PC-3 (cell line): ENCODE measurements around the gene GBX2. TPM values are rescaled to one million over a fixed set of nuclear protein-coding genes. Genes with fewer than 3 reads are reported as not detected.

Experiments used
- ATAC-seq: fragments of 200-7000 bp; cut with Tn5 transposase; 2 replicates; pipeline ENCODE4 v1.9.1; 2020; ENCODE audit warnings: mild to moderate bottlenecking, moderate library complexity
- BruUV-seq: library from RNA; stranded (reverse); fragments of 400-500 nt; replicated peaks from 2 replicates; lab custom pipeline; 2021; lab: Mats Ljungman, UMichigan
- CTCF ChIA-PET: fragments of 300-600 bp; sonication (Branson Sonifier 250); formaldehyde crosslinking; loops from one replicate; lab custom pipeline; 2022; ENCODE audit warnings: antibody characterized with exemption; lab: Charles Lee
- POLR2A ChIA-PET: fragments of 300-600 bp; sonication (Branson Sonifier 250); formaldehyde crosslinking; loops from one replicate; lab custom pipeline; 2022; ENCODE audit warnings: antibody characterized with exemption; ENCODE audit not compliant: unreplicated experiment; lab: Charles Lee
- DNase-seq: peaks from one replicate; pipeline ENCODE4 v3.0.0-alpha.2; 2015
- H2AFZ ChIP-seq: fragments of 300-600 bp; sonication (generic); 2 replicates; pipeline ENCODE4 v1.6.0; 2016; ENCODE audit warnings: antibody characterized with exemption, low read length
- H3F3A ChIP-seq: fragments of 300-600 bp; sonication (generic); one replicate; pipeline ENCODE4 v1.6.0; 2017; ENCODE audit warnings: antibody characterized with exemption, low read length, control low read depth, mild to moderate bottlenecking; ENCODE audit not compliant: unreplicated experiment
- H3K27ac ChIP-seq: fragments of 300-600 bp; sonication (generic); 2 replicates; pipeline ENCODE4 v1.5.1; 2016; ENCODE audit warnings: mild to moderate bottlenecking, low read length
- H3K27me3 ChIP-seq: fragments of 300-600 bp; sonication (generic); 2 replicates; pipeline ENCODE4 v1.6.1; 2016; ENCODE audit warnings: low read length, mixed read lengths
- H3K36me3 ChIP-seq: fragments of 300-600 bp; sonication (generic); 2 replicates; pipeline ENCODE4 v1.6.1; 2016; ENCODE audit warnings: low read depth, mixed run types, low read length, mixed read lengths
- H3K4me1 ChIP-seq: fragments of 300-600 bp; sonication (generic); 2 replicates; pipeline ENCODE4 v1.5.1; 2016; ENCODE audit warnings: low read length; ENCODE audit not compliant: insufficient read depth
- H3K4me2 ChIP-seq: fragments of 300-600 bp; sonication (generic); 2 replicates; pipeline ENCODE4 v1.6.0; 2016; ENCODE audit warnings: low read length
- H3K4me3 ChIP-seq: fragments of 300-600 bp; sonication (generic); 2 replicates; pipeline ENCODE4 v1.5.1; 2016; ENCODE audit warnings: mild to moderate bottlenecking, low read length, mixed read lengths
- H3K79me2 ChIP-seq: fragments of 300-600 bp; sonication (generic); 2 replicates; pipeline ENCODE4 v1.6.1; 2017; ENCODE audit warnings: low read length, mixed read lengths
- H3K9ac ChIP-seq: fragments of 300-600 bp; sonication (generic); 2 replicates; pipeline ENCODE4 v1.6.0; 2016; ENCODE audit warnings: mild to moderate bottlenecking, low read length
- H3K9me2 ChIP-seq: fragments of 300-600 bp; sonication (generic); replicated peaks from 2 replicates; pipeline ENCODE4 v1.6.1; 2016; ENCODE audit warnings: mixed run types, low read length, mixed read lengths
- H3K9me3 ChIP-seq: fragments of 300-600 bp; sonication (generic); 2 replicates; pipeline ENCODE4 v1.6.1; 2016; ENCODE audit warnings: low read length, mixed read lengths
- H4K20me1 ChIP-seq: fragments of 300-600 bp; sonication (generic); 2 replicates; pipeline ENCODE4 v1.6.1; 2016; ENCODE audit warnings: low read length, mixed read lengths
- CTCF ChIP-seq: fragments of 300-600 bp; sonication (generic); conservative IDR thresholded peaks from 2 replicates; pipeline ENCODE4 v1.5.1; 2017; ENCODE audit warnings: antibody characterized with exemption, low read depth, mild to moderate bottlenecking, low read length
- EZH2 ChIP-seq: fragments of 300-600 bp; sonication (generic); IDR thresholded peaks from one replicate; pipeline ENCODE4 v1.6.1; 2017; ENCODE audit warnings: antibody characterized with exemption, mild to moderate bottlenecking, low read length; ENCODE audit not compliant: unreplicated experiment
- EZH2phosphoT487 ChIP-seq: fragments of 300-600 bp; sonication (generic); IDR thresholded peaks from 2 replicates; pipeline ENCODE4 v1.6.1; 2018; ENCODE audit warnings: mild to moderate bottlenecking, antibody characterized with exemption, low read length, borderline replicate concordance
- intact Hi-C: fragments of 100-400 bp; cut with micrococcal nuclease; formaldehyde crosslinking; loops from 2 replicates; pipeline ENCODE4 v1.9.0; 2023
- total RNA-seq: library from RNA; depleted of rRNA; stranded (reverse); fragments of >200 nt; gene quantifications from 2 replicates; pipeline ENCODE4 v1.2.3, GENCODE V29; 2014

The GBX2 gene
- total RNA-seq, 1 experiment from 2014 or later: 30.5 TPM

GRCh38 chr2:236128321-236128720, 39.9 kb downstream of the GBX2 start:
- ChIA-PET POLR2A (no interaction called here), CTCF (no interaction called here)
- no peaks in the 10 kb centered on the region for H3K27me3 ChIP-seq
- no peak overlapping the region for H3K4me2 ChIP-seq
- H3K4me1 ChIP-seq: peaks cover 9% of the 10 kb centered on the region; the same call in 1 of the 2 replicates
- no peak overlapping the region for H3K9ac ChIP-seq
- H3K9me3 ChIP-seq: no peaks in the 10 kb centered on the region
- no peaks in the 10 kb centered on the region for H4K20me1 ChIP-seq
- no peaks in the 10 kb centered on the region for H3F3A ChIP-seq
- H3K9me2 ChIP-seq: no peaks in the 10 kb centered on the region
- no TSS peak for BruUV-seq
- TF ChIP-seq EZH2 (no peak), CTCF (no peak), EZH2phosphoT487 (no peak)
- no peak overlapping the region for H3K4me3 ChIP-seq
- H3K36me3 ChIP-seq: no peaks in the 10 kb centered on the region; the same call in 1 of the 2 replicates
- no peak for DNase-seq
- no peak overlapping the region for H2AFZ ChIP-seq
- intact Hi-C loops: no loop called here
- ATAC-seq: no peak
- H3K79me2 ChIP-seq: no peaks in the 10 kb centered on the region
- no peak overlapping the region for H3K27ac ChIP-seq

GRCh38 chr2:236127010-236127409, 41.2 kb downstream of the GBX2 start:
- POLR2A ChIA-PET: no interaction called here
- H3F3A ChIP-seq: no peaks in the 10 kb centered on the region
- no peak overlapping the region for H3K4me2 ChIP-seq
- peaks cover 9% of the 10 kb centered on the region; the same call in 1 of the 2 replicates for H3K4me1 ChIP-seq
- H2AFZ ChIP-seq: no peak overlapping the region
- DNase-seq (peak; percentile 44), ATAC-seq (peak; percentile 90; the same call in 1 of the 2 replicates)
- no peaks in the 10 kb centered on the region for H3K27me3 ChIP-seq
- no peak overlapping the region for H3K27ac ChIP-seq
- CTCF ChIA-PET: no interaction called here
- no peak overlapping the region for H3K4me3 ChIP-seq
- H3K9me3 ChIP-seq: no peaks in the 10 kb centered on the region
- BruUV-seq: no TSS peak
- H3K9me2 ChIP-seq: no peaks in the 10 kb centered on the region
- intact Hi-C loops: no loop called here
- H4K20me1 ChIP-seq: no peaks in the 10 kb centered on the region
- no peak overlapping the region for H3K9ac ChIP-seq
- TF ChIP-seq CTCF: no peak
- H3K79me2 ChIP-seq: no peaks in the 10 kb centered on the region
- H3K36me3 ChIP-seq: no peaks in the 10 kb centered on the region; the same call in 1 of the 2 replicates

- Histone ChIP-seq H3K9me3 (no peaks in the 10 kb centered on the region), H3K4me2 (no peak overlapping the region), H2AFZ (no peak overlapping the region), H3K79me2 (no peaks in the 10 kb centered on the region), H3K9me2 (no peaks in the 10 kb centered on the region), H3K4me1 (peaks cover 9% of the 10 kb centered on the region; the same call in 1 of the 2 replicates), H3K27me3 (no peaks in the 10 kb centered on the region), H3F3A (no peaks in the 10 kb centered on the region), H3K9ac (no peak overlapping the region), H3K4me3 (no peak overlapping the region), H3K27ac (no peak overlapping the region), H3K36me3 (no peaks in the 10 kb centered on the region; the same call in 1 of the 2 replicates), H4K20me1 (no peaks in the 10 kb centered on the region)
- intact Hi-C loops: no loop called here
- no peak for ATAC-seq
- no peak for DNase-seq
- BruUV-seq: no TSS peak
- TF ChIP-seq CTCF: no peak
- TF ChIP-seq EZH2phosphoT487: no peak
- no peak for TF ChIP-seq EZH2
- ChIA-PET CTCF (no interaction called here), POLR2A (interaction anchor here (0.5 kb wide), 1 partner anchor 402 kb away, joined by 3 read pairs; no protein-coding TSS in a partner anchor)
These were observed 42.6 kb downstream of the GBX2 start for GRCh38 chr2:236125541-236125940.
